ENCODE results near the gene NGDN. TPM values are rescaled to one million over a fixed set of nuclear protein-coding genes. Genes with fewer than 3 reads are reported as not detected.

Gene NGDN
- total RNA-seq, 1 experiment from 2014 or later, result 42.0 TPM

Other genes starting within 250 kb of the NGDN start
- gene RNF212B, start 231.8 kb upstream of the NGDN start, total RNA-seq (2021; ENCODE audit: unreplicated experiment), result not detected
- gene HOMEZ, start 183.6 kb upstream of the NGDN start, total RNA-seq (2021; ENCODE audit: unreplicated experiment), result 18.2 TPM
- gene PPP1R3E, start 166.8 kb upstream of the NGDN start, total RNA-seq (2021; ENCODE audit: unreplicated experiment), result 5.6 TPM
- gene BCL2L2, start 162.9 kb upstream of the NGDN start, total RNA-seq (2021; ENCODE audit: unreplicated experiment), result 25.5 TPM
- gene PABPN1, start 148.2 kb upstream of the NGDN start, total RNA-seq (2021; ENCODE audit: unreplicated experiment), result 184 TPM
- 5.9 TPM for gene SLC22A17, start 116.8 kb upstream of the NGDN start, total RNA-seq (2021; ENCODE audit: unreplicated experiment)
- 0.10 TPM for gene EFS, start 104.5 kb upstream of the NGDN start, total RNA-seq (2021; ENCODE audit: unreplicated experiment)
- gene IL25, start 96.9 kb upstream of the NGDN start, total RNA-seq (2021; ENCODE audit: unreplicated experiment), result not detected
- gene CMTM5, start 92.7 kb upstream of the NGDN start, total RNA-seq (2021; ENCODE audit: unreplicated experiment), result not detected
- not detected for gene MYH6, start 61.4 kb upstream of the NGDN start, total RNA-seq (2021; ENCODE audit: unreplicated experiment)
- not detected for gene MYH7, start 34.0 kb upstream of the NGDN start, total RNA-seq (2021; ENCODE audit: unreplicated experiment)
- 3.6 TPM for gene ZFHX2, start 82.1 kb downstream of the NGDN start, total RNA-seq (2021; ENCODE audit: unreplicated experiment)
- gene THTPA, start 86.6 kb downstream of the NGDN start, total RNA-seq (2021; ENCODE audit: unreplicated experiment), result 5.8 TPM
- gene AP1G2, start 98.1 kb downstream of the NGDN start, total RNA-seq (2021; ENCODE audit: unreplicated experiment), result 155 TPM
- 0.15 TPM for gene JPH4, start 109.1 kb downstream of the NGDN start, total RNA-seq (2021; ENCODE audit: unreplicated experiment)
- gene DHRS2, start 166.7 kb downstream of the NGDN start, total RNA-seq (2021; ENCODE audit: unreplicated experiment), result 10.0 TPM

Measured in HCT116 (cell line).